A204.1 (cell line): Measurements from ENCODE around the gene MOCS2.
"Not testable (repeated sequence)": the region's sequence is repeated elsewhere in the genome, so short reads cannot be mapped to it uniquely, and the experiment has no call there.

Experiments used
- FAIRE-seq: peaks from 2 replicates; lab custom pipeline; 2012; peaks lifted over from hg19 to GRCh38; lab: Jason Lieb, UNC

Gene MOCS2

GRCh38 chr5:53109443-53110127 is at the start of gene MOCS2:
Gene MOCS2 (minus strand): TSS chr5:53109757. CDS start chr5:53107174, 2,583 bp downstream.
- FAIRE-seq, result no peak

GRCh38 chr5:53151713-53152458 is 42.3 kb upstream of the MOCS2 start:
- no peak for FAIRE-seq

GRCh38 chr5:53133020-53133419 is 23.5 kb upstream of the MOCS2 start:
- FAIRE-seq, result no peak

- no peak for FAIRE-seq
Observed at GRCh38 chr5:53130266-53130665, 20.7 kb upstream of the MOCS2 start.

- FAIRE-seq, result no peak
Observed at GRCh38 chr5:53128481-53128880, 18.9 kb upstream of the MOCS2 start.

- no peak for FAIRE-seq
Observed at GRCh38 chr5:53127107-53127506, 17.6 kb upstream of the MOCS2 start.

- no peak for FAIRE-seq
Observed at GRCh38 chr5:53126521-53126920, 17.0 kb upstream of the MOCS2 start.

- peak; percentile 92 for FAIRE-seq
Observed at GRCh38 chr5:53123702-53124101, 14.1 kb upstream of the MOCS2 start.

GRCh38 chr5:53120165-53120564 is 10.6 kb upstream of the MOCS2 start:
- FAIRE-seq, result no peak

GRCh38 chr5:53118879-53119278 is 9.3 kb upstream of the MOCS2 start:
- FAIRE-seq, result no peak

GRCh38 chr5:53116597-53116996 is 7.0 kb upstream of the MOCS2 start:
- no peak for FAIRE-seq

GRCh38 chr5:53114988-53115387 is 5.4 kb upstream of the MOCS2 start:
- peak; percentile 80 for FAIRE-seq

- no peak for FAIRE-seq
Observed at GRCh38 chr5:53113947-53114346, 4.4 kb upstream of the MOCS2 start.

GRCh38 chr5:53112909-53113308 is 3.4 kb upstream of the MOCS2 start:
- FAIRE-seq, result no peak

GRCh38 chr5:53112307-53112706 is 2.8 kb upstream of the MOCS2 start:
- not testable (repeated sequence) for FAIRE-seq

GRCh38 chr5:53111139-53111538 is 1.6 kb upstream of the MOCS2 start:
- FAIRE-seq, result no peak

- FAIRE-seq, result no peak
Observed at GRCh38 chr5:53110156-53110555, 599 bp upstream of the MOCS2 start.

GRCh38 chr5:53109056-53109442 is 508 bp downstream of the MOCS2 start:
- FAIRE-seq, result no peak

- no peak for FAIRE-seq
Observed at GRCh38 chr5:53105611-53106300, 3.8 kb downstream of the MOCS2 start.

GRCh38 chr5:53100606-53101005 is 9.0 kb downstream of the MOCS2 start:
- FAIRE-seq, result no peak

GRCh38 chr5:53099546-53099945 is 10.0 kb downstream of the MOCS2 start:
- no peak for FAIRE-seq

GRCh38 chr5:53095931-53096525 is 13.5 kb downstream of the MOCS2 start:
- FAIRE-seq, result peak; percentile 94

GRCh38 chr5:53095217-53095616 is 14.3 kb downstream of the MOCS2 start:
- FAIRE-seq, result no peak
